Kidney tubule cell (primary cell): ENCODE results near the gene NAV2.
A peak's percentile ranks its signal among the peaks of the same experiment; 100 is the strongest.

Experiments used
- DNase-seq: peaks from one replicate; pipeline ENCODE4 v3.0.0-alpha.2; 2018; ENCODE audit warnings: low spot score

NAV2 gene

DNA sequence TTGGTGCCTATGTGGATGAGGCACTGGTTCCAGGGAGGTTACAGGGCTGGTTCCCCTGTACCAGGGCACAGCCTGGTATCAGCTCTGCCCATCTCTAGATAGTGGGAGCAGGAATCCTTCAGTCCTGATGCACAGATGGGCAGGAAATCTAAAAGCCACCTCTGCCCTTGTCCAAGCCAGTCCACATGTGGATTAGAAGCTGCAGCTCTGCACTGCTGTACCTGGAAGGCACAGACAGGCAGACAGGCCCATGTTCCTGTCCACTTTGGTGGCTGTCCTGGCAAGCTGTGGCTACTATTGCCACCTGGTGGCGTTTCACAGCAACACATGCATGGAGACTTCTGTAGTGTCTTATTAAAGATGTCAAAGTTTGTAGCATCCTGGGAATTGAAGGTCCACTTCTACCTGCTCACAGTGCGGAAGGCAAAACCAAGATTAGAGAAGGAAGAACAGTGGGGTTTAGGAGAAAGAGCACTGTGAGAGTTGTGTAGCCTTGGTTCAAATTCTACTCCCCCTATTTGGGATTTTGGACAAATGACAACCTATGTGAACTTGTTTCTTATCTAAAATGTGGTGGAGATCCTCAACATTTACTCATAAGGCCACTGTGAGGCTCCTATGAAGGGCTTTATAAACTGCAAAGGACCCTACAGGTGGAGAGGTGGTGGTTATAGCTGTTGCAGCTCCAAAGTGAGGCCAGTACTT lies 30.1 kb downstream of the NAV2 start:
- DNase-seq, result peak; percentile 78

DNA sequence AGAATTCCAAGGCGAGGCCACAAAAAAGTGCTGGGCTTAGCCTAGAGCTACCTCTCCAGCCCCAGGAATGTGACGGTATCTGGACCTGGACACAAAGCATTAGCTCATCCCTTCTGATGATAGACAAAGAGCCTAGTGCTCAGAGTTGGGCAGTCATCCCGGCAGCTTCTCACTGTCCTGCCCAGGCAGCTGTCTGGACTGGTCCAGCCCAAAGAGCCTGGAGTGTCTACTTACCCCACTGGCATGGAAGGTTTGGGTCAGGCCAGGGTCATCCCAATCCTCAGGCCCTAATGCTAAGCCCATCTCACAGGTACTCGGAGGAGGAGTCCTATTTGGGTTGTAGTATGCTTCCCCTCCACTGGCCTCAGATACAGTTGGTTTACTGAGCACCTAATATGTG lies 31.0 kb downstream of the NAV2 start:
- DNase-seq, result no peak

DNA sequence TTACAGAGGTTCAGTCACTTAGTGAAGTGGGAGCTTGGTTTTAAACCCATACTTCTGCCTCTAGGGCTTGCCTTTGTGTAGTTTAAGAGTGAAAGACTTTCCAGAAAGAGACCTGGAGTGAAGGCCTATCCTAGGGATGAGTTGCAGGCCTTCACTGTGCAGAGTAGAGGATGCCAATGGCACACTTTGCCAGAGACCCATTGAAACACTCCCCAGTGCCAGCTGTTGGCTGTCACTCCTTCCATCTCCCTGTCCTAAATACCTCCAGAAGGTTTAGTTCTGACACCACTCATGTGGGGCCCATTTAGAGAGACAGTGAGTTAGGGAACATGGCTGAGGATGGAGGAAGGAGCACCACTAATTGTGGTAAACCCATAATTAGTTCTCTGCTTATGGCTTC lies 31.5 kb downstream of the NAV2 start:
- no peak for DNase-seq

DNA sequence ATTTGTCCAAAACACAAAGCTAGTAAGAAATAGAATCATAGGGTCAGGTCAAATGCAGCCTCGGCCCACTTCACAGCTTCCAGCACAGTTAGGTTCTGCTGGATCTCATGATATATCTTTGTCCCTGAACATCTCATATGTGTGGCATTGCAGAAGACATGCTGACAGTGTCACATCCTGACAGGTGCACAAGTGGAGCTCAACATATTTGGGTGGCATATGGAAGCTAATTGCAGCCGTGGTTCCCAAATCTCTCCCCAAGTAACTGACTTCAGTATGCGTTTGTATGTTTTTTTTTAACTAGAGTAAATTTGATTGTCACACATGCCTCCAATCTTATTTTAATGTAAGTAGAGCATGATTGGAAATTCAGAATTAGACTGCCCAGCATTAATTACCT lies 33.4 kb downstream of the NAV2 start:
- DNase-seq, result no peak

DNA sequence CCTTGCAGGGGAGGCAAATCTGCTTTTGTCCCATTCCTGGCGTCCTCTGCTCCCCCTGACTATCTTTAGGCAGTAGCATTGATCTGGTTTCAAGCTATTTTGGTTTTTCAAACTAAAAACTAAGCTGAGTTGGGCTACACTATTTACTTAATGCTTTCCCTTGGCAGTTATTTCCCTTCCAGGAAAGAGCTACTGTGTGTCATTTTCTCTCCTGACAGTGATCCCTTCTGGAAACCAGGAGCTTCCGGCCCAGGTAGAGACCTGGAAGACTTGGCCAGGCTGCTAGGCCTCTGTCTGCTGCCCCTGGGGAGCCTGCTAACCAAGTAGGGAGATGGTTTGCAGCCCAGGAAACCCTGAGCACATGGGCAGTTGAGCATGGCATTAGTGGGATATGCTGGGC lies 35.0 kb downstream of the NAV2 start:
- DNase-seq, result no peak

DNA sequence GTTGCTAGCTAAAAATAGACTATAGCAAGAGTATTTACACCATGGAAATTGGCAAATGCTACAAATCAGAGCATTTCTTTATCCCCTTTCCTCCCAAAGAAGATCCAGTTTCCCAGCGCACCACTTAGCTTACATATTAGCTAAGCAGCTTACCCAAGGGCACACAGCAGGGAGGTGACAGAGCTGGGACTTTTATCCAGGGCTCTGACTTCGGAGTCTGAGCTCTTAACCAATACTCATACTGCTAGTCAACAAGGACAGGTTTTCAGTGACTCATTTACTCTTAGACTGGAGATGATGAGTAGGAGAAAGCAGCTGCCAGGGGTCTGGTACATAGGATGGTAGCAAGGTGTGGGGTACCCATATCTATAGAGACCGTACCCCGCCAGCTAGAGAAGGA lies 38.4 kb downstream of the NAV2 start:
- peak; percentile 60 for DNase-seq

DNA sequence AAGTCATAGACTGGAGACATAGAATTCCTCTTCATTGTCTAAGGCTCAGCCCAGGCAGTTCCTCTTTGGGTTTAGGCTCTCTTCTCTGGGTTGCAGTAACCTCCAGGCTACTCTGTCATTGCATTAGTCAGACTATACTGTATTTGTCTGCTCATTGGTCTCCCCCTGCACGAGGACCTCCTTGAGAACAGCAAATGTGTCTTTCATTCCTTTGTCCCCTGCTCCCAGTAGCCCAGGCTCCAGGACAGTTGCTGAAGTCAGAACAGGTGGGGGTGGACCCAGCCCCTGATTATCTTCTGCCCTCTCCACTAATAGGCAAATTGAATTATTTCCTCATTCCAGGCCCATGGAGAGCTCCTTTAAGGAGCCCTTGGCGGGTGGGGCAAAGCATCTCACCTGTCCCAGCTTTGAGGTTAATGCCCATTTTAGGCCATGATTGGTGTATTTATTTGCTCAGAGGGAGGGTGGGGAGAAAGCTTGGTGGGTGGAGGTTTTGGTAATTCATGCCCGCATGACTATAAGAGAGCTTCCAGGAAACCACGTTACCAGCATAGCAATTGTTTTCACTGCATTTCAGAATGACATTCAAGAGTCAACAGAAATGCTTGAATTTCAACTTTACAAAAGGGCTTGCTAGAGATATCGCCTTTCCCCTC lies 40.9 kb downstream of the NAV2 start:
- DNase-seq, result peak; percentile 63

DNA sequence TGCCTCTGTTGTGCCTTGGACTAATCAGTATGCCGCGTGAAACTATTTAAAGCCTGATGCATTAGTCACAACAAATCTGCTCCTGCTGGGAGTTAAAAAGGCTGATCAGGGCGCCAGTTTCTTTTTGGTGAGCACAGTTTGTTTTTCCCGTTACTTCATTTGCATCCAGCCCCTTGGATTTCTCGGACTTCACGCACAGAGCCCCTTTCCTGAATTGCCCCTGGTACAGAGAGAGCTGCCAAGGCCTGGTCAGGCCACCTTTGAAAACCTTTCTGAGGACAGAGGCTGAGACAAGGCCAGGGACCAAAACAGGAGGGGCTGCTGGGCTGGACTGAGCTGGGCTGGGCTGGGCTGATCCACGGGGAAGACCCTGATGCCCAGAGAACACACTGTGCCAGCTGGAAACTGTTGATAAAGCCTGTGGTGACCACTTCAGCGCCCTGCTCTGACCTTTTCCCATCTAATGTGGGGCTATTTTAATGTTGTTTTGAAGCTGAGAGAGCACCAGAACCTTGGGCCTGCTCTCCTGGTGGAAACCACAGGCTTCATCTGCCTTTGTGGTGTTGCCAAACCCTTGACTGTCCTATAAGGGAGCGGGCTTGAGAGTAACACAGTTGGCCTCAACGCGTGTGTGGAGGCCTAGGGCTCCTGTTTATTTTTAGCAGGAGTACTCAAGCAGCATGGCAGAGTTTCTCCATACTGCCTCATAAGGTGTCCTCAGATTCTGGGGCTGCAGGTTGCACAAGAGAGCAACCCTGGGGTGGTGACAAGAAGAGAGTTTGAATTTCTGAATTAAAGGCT lies 44.2 kb downstream of the NAV2 start:
- DNase-seq, result no peak

DNA sequence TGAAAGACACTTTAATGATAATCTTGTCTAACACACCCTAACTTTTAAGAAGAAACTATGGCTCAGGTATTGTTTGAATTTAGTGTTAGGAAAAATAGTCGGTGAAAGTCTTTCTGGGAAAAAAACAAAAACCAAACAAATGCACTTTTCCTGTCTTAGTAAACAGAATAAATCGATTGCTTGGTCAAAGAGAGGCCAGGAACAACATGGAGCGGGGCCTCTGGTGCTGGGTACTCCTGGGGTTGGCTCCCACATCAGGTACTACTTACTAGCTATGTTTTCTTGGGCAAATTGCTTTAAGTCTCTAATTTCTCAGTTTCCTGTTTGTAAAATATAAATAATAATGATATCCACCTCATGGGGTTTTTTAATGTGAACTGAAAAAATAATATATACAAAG lies 46.8 kb downstream of the NAV2 start:
- DNase-seq, result no peak

DNA sequence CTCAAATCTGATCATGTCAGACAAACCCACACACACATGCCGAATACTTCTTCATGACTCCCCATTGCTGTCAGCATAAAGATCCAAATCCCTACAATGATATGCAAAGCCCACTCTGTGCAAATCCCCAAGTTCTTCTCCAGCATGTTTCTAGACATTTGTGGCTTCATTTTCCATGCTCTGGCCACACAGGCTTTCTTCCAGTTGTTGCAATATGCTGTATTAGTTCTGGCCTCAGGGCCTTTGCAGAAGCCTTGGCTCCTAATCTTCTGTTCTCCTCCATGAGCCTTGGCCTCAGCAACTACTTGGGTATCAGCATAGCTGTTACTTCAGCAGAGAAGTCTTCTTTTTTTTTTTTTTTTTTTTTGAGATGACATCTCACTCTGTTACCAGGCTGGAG lies 49.6 kb downstream of the NAV2 start:
- no peak for DNase-seq

DNA sequence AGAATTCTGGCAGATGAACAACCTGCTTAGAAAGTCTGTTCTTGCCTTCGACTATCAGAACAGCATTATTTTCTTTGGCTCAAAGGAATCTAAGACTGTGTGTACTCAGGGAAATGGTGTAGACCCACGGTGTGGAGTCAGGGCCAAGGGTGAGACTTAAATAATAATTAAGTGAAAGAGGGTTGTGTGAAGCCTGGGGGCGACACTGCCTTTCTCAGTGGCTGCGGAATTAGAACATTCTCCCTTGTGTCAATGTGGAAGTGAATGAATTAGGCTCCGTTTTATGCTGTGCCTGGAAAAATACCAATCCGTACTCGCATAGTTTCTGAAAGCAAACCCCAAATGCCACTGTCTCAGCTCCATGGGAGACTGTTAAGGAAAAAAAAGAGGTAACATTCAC lies 50.7 kb downstream of the NAV2 start:
- DNase-seq, result no peak

DNA sequence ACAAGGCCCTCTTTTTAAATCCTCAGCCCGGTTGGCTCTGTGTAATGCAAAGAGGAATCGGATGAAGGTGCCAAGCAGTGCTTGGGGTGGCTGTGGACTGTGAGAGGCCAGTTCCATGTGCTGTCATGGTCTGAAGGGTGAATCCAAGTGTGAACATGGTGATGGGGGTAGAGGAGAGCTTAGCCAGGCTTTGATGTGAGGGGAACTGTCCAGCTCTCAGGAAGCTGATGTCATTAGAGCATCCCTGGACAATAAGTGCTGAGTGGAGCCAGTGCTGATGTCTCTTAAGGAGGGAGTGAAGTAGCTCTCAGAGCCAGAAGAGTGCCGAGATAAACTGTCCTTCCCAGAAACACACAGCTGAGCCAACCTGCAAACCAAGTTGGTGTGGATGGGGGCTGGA lies 53.6 kb downstream of the NAV2 start:
- DNase-seq, result peak; percentile 26

DNA sequence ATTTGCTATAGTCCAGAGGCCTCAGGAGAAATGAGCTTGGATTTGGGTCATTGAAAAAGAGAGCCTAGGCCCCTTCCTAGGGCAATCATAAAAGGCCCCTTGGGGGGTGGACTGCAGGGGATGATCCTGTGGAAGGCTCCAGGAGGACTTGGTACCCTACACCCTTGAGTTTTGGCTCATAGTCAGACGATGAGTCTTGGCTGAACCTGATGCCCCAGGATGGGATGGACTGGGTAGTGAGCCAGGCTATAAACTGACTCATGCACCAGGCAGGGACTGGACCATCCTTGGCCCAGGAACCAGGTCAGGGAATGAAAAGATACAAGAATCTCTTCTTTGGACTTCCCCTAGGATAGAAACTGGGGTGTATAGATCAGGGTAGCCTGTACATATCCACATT lies 54.2 kb downstream of the NAV2 start:
- no peak for DNase-seq

DNA sequence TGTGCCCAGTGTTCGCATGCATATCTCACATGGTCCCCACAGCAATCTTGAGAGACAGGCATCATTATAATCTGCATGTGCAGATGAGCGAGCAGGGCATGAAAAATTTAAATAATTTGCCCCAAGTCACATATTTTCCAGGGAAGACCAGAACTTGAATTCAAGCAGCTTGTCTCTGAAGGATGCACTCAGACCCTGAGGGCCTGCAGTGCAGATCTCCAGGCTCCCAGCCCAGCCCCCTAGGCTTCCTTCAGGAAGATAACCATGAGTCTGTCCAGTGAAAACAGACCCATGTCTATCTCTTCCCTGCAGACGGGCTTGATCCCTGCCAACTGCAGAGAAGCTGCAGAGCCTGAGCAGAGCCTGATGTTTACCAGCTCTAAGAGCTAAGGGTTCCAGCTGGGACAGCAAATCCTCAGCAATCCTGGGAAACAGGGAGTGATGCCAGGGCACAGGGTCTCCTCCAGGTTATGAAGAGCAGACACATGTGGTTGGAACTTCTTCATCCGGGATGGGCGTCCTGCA lies 55.1 kb downstream of the NAV2 start:
- no peak for DNase-seq

DNA sequence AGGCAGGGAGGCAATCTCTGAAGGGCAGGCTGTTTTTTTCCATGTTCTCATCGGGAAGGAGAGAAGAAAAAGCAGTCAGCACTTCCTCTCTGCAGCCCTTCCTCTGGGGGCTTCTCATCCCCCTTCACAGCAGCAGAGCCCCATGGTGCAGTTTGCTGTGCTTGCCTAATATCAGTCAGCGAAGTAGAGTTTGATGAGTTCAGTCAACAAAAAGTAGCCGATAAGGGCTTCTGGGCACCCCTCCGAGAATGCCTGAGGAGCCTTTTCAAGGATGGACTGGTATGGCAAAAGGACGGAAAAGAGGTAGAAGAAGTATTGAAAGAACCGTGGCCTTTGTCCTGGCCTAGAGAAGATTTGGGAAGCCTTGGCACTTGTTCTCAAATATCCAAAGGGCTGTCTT lies 55.6 kb downstream of the NAV2 start:
- DNase-seq, result no peak

DNA sequence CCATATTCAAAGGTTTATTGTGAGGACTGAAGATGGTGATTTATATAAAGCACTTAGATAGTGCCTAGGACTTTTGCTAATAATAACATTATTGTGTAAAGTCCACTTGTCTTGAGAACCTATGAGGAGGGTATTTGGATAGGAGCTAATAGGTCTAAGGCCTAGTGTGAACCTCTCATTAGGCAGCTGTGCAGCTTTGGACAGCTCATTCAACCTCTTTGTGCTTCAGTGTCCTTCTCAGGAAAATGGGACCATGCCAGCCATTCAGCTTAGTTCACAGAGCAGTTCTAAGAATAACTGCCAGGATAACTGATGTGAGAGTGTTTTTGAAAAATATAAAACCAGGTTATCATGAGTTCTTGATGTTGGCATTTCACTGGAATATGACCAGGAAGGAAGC lies 56.2 kb downstream of the NAV2 start:
- no peak for DNase-seq

DNA sequence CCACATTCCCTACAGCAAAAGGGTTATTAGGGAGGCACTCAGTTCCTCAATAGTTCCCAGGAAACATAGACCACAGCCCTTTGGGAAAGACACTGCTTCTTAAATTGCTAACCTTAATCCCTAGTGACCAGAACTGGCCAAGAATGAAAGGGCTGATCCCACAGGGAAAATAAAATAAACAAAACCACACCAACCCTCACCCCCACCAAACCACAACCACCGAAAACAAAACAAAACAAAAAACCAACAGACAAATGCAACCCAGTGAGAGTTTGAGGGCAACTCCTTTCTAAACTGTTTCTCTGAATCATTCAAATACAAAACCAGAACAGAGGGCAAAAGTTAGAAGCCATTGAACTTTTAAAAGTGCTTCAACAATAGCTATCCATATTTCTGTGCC lies 57.2 kb downstream of the NAV2 start:
- DNase-seq, result peak; percentile 26

DNA sequence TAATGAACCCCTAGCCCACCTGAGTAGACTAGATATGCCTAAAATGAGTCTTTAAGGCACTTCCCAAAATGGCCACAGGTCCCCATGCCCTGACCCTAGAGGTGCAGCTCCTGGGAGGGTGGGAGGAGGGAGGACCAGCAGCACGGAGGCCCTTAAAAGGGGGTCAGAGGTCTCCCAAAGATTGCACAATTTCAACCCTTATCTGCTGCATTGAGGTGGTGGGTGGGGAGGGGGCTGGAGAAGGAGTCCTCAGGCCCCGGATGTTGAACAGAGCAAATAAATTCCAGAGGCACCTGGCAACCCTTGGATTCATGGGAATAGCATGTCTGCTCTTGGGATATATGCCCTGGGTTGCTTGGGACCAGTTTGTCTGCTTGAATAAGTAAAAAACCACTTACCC lies 57.6 kb downstream of the NAV2 start:
- DNase-seq, result no peak

DNA sequence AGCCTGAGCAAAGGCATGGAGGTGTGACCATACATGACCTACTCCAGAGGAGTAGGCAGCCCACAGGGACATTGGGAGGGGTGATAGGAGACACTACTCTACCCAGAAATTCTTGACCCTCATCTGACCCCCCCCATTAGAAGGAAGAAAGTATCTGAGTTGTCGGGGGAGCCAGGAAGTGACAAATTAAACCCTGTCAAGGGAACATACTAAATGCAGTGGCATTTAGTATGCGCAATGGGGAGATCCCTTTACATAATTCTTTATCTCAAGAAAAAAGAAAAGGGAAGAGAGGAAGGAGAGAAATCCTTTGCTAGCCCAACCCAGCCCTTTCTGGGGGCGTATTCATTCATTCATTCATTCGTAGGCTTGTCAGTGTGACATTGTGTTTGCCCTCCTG lies 58.8 kb downstream of the NAV2 start:
- DNase-seq, result no peak

DNA sequence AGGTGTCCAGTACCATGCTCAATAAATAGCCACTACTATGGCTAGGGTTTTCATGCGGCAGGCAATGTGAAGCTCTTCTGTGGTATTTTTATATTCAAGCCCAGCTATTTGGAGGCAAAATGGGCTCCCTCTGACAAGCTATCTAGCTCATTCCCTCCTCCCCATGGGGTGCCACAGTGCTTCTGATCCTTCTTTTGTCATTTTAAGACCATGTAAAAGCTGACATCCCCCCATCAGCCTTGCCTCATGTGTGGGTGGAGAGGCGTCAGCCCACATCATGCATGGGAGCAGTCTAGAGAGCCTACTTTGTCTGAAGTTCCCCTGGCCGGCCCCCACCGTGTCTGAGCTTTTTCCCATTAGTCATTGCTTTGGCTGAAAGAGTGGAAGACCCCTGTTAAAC lies 59.8 kb downstream of the NAV2 start:
- DNase-seq, result no peak

DNA sequence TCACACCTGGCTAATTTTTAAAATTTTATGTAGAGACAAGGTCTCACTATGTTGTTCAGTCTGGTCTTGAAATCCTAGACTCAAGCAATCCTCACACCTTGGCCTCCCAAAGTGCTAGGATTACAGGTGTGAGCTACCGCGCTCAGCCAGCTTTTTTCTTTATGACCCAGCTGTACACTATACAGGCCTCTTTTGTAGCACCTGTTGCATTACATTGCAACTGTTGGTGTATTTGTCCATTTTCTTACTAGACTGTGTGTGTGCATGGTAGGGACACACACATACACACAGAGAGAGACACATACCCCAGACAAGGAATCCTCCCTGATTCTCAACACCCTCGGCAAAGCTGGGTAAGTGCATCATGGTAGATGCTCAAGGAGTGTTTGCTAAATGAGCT lies 61.7 kb downstream of the NAV2 start:
- DNase-seq, result no peak

DNA sequence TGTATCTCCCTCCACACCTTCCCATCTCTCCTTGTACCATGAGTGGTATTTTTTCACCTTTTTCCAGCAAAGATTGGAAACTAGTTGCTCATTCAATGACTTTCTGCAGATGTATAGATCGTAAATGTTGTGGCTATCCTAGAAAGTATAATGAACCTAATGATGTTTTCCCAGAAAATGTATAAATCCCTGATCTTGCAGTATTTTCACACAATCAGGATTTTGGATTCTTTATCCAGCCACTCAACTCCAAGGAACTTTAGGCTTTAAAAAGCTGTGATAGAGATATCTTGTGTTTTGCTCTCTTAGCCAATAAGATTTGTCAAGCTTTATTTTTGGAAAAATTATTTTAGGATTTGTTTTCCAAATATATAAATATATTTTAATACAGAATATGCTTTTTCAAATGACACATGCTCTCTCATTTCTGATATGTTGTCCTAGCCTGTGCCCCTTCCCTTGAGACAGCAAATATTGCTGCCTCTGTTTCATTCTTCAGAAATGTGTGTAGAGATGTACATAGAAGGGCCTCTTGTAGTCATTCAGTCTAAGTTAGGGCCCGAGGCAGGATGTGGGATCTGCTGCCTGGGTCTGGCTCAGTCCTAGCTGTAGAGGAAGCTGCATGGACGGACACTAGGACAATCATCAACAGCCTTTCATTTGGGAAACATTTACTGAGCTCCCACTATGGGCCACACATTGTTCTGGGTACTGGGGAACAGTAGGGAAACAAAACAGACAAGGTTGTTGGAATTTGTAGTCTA lies 62.4 kb downstream of the NAV2 start:
- peak; percentile 46 for DNase-seq
